Keratinocyte (primary cell): ENCODE results near the gene SMARCA5. TPM values are rescaled to one million over a fixed set of nuclear protein-coding genes. Genes with fewer than 3 reads are reported as not detected.

Source experiments
- DNase-seq: peaks from one replicate; pipeline ENCODE4 v3.0.0-alpha.2; 2011; ENCODE audit warnings: low read depth, missing footprints, low spot score
- FAIRE-seq: peaks from 2 replicates; lab custom pipeline; 2011; peaks lifted over from hg19 to GRCh38; lab: Jason Lieb, UNC
- H2AFZ ChIP-seq: 2 replicates; pipeline ENCODE4 v1.6.0; 2012; ENCODE audit warnings: low read length, control low read depth, inconsistent platforms; ENCODE audit not compliant: control insufficient read depth
- H3K27ac ChIP-seq: 2 replicates; pipeline ENCODE4 v1.5.1; 2011; ENCODE audit warnings: low read length; ENCODE audit not compliant: control insufficient read depth, insufficient read depth
- H3K27me3 ChIP-seq: 3 replicates; pipeline ENCODE4 v1.6.0; 2011; ENCODE audit warnings: low read length; ENCODE audit not compliant: control insufficient read depth, insufficient read depth; ENCODE audit errors: extremely low read depth
- H3K36me3 ChIP-seq, 2 experiments: 2 replicates in 1 of 2; 3 replicates in 1 of 2; pipeline ENCODE4 v1.5.1; 2011; ENCODE audit warnings: low read length in 2 of 2, mild to moderate bottlenecking in 1 of 2; ENCODE audit not compliant: control insufficient read depth in 2 of 2, insufficient read depth in 2 of 2; ENCODE audit errors: extremely low read depth in 1 of 2
- H3K4me1 ChIP-seq: 3 replicates; pipeline ENCODE4 v1.5.1; 2011; ENCODE audit warnings: low read length; ENCODE audit not compliant: control insufficient read depth, insufficient read depth; ENCODE audit errors: extremely low read depth
- H3K4me2 ChIP-seq: 3 replicates; pipeline ENCODE4 v1.6.0; 2011; ENCODE audit warnings: low read depth, low read length; ENCODE audit not compliant: control insufficient read depth, insufficient read depth; ENCODE audit errors: extremely low read depth
- H3K4me3 ChIP-seq, 3 experiments: fragments of 200-600 bp in 1 of 3; sonication (generic) in 1 of 3; 2 replicates in 2 of 3; 3 replicates in 1 of 3; pipeline ENCODE4 v1.5.1; 2011 to 2016; ENCODE audit warnings: low read length in 3 of 3, mild to moderate bottlenecking in 3 of 3, control low read depth in 2 of 3, inconsistent platforms in 1 of 3, low read depth in 1 of 3, mixed read lengths in 1 of 3, mixed run types in 1 of 3, moderate library complexity in 1 of 3; ENCODE audit not compliant: control insufficient read depth in 2 of 3, insufficient read depth in 2 of 3; ENCODE audit errors: extremely low read depth in 1 of 3
- H3K79me2 ChIP-seq: 2 replicates; pipeline ENCODE4 v1.6.0; 2012; ENCODE audit warnings: low read length; ENCODE audit not compliant: control insufficient read depth, insufficient read depth
- H3K9ac ChIP-seq: 3 replicates; pipeline ENCODE4 v1.6.0; 2011; ENCODE audit warnings: low read length; ENCODE audit not compliant: control insufficient read depth, insufficient read depth; ENCODE audit errors: extremely low read depth
- H3K9me1 ChIP-seq: 3 replicates; pipeline ENCODE4 v1.6.0; 2011; ENCODE audit warnings: low read length; ENCODE audit not compliant: control insufficient read depth, insufficient read depth; ENCODE audit errors: extremely low read depth
- H3K9me3 ChIP-seq: 2 replicates; pipeline ENCODE4 v1.5.1; 2012; ENCODE audit warnings: low read depth, low read length; ENCODE audit not compliant: control insufficient read depth
- H4K20me1 ChIP-seq: 3 replicates; pipeline ENCODE4 v1.6.0; 2011; ENCODE audit warnings: low read length; ENCODE audit not compliant: control insufficient read depth, insufficient read depth; ENCODE audit errors: extremely low read depth
- EZH2 ChIP-seq: IDR thresholded peaks from one replicate; pipeline ENCODE4 v1.6.1; 2012; ENCODE audit warnings: inconsistent platforms, mild to moderate bottlenecking, low read length, moderate library complexity
- dilution Hi-C: fragments of 300-500 bp; cut with MboI; formaldehyde crosslinking; loops from one replicate; pipeline ENCODE4 v1.7.0; 2020; ENCODE audit warnings: low sequenced_read_pairs; ENCODE audit not compliant: extremely low pct_ligation_motif_present
- polyA plus RNA-seq, 5 experiments: library from polyadenylated mRNA; depleted of rRNA in 3 of 5; stranded (reverse) in 3 of 5; stranded (forward) in 1 of 5; unstranded in 1 of 5; fragments of >200 nt; gene quantifications; 1 replicate in 1 of 5; 2 replicates in 3 of 5; 3 replicates in 1 of 5; pipeline versions ENCODE4 v1.2.1 to v1.2.3, GENCODE V29; 2011 to 2012; ENCODE audit warnings: missing spikeins in 2 of 5, low read depth in 1 of 5, low replicate concordance in 1 of 5
- TF ChIP-seq, protein P1 (sequence below), 3 experiments: IDR thresholded peaks in 1 of 3; conservative IDR thresholded peaks in 1 of 3; optimal IDR thresholded peaks in 1 of 3; 2 replicates in 2 of 3; 3 replicates in 1 of 3; pipeline versions ENCODE3 to v1.5.1; 2011; ENCODE audit warnings: low read length in 3 of 3, mild to moderate bottlenecking in 3 of 3, moderate library complexity in 2 of 3, control low read depth in 1 of 3, inconsistent platforms in 1 of 3; ENCODE audit not compliant: insufficient read depth in 2 of 3; ENCODE audit errors: extremely low read depth in 1 of 3

The SMARCA5 gene
- polyA plus RNA-seq, 1 donor (not counting 4 experiments of a cell fraction or from before 2014, with no cell fraction given): 24.7 TPM

DNA sequence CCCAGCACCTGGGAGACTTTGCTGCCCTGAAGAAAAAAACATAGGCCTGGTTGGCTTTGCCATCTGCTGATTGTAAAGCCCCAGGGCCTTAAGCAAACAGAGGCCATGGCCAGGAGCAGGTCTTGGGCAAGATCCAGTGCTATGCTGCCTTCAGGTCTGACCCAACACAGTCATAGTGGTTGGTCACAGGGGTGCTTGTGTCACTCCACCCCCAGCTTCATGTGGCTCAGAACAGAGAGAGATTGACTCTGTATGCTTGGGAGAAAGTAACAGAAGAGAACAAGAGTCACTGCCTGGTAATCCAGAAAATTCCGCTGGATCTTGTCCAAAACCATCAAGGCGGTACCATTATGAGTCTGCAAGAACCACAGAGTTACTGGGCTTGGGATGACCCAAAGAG, 24.4 kb upstream of the SMARCA5 start:
- Histone ChIP-seq H3K36me3 (no peaks in the 10 kb centered on the region), H4K20me1 (no peaks in the 10 kb centered on the region), H3K79me2 (no peaks in the 10 kb centered on the region), H3K9ac (no peak overlapping the region), H3K4me1 (no peaks in the 10 kb centered on the region), H3K9me1 (no peaks in the 10 kb centered on the region), H2AFZ (no peak overlapping the region), H3K27ac (no peak overlapping the region), H3K9me3 (no peaks in the 10 kb centered on the region), H3K27me3 (no peaks in the 10 kb centered on the region), H3K4me3 (no peak overlapping the region), H3K4me2 (no peak overlapping the region)
- FAIRE-seq: no peak
- TF ChIP-seq, protein P1, sequence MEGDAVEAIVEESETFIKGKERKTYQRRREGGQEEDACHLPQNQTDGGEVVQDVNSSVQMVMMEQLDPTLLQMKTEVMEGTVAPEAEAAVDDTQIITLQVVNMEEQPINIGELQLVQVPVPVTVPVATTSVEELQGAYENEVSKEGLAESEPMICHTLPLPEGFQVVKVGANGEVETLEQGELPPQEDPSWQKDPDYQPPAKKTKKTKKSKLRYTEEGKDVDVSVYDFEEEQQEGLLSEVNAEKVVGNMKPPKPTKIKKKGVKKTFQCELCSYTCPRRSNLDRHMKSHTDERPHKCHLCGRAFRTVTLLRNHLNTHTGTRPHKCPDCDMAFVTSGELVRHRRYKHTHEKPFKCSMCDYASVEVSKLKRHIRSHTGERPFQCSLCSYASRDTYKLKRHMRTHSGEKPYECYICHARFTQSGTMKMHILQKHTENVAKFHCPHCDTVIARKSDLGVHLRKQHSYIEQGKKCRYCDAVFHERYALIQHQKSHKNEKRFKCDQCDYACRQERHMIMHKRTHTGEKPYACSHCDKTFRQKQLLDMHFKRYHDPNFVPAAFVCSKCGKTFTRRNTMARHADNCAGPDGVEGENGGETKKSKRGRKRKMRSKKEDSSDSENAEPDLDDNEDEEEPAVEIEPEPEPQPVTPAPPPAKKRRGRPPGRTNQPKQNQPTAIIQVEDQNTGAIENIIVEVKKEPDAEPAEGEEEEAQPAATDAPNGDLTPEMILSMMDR (optimal IDR thresholded peaks at IDR 0.05 in 1 of 3, IDR thresholded peaks at IDR 0.05 in 1 of 3, conservative IDR thresholded peaks at IDR 0.05 in 1 of 3; ENCODE audit: extremely low read depth in 1 of 3, insufficient read depth in 2 of 3, low read length in 3 of 3): no peak
- TF ChIP-seq EZH2: no peak
- dilution Hi-C loops: no loop called here
- no peak for DNase-seq

DNA sequence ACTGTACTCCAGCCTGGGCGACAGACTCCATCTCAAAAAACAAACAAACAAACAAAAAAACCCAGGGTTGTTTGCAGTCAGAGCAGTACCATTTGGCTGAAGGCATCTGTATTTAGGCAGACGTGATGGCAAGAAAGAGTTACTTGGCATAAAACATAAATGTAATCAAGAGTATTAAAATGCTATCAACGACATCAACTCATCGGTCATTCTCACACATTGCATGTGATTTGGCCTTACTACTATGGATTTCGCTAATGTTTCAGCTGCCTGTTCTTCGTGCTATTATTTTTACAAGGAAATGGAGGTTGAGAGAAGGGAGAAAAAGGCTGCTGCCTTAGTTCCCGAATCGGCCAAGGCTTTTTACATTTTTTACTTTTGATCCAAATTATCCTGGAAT, 15.5 kb upstream of the SMARCA5 start:
- H3K9me1 ChIP-seq: no peaks in the 10 kb centered on the region
- no peak overlapping the region for H3K9ac ChIP-seq
- no peaks in the 10 kb centered on the region for H3K36me3 ChIP-seq
- H3K79me2 ChIP-seq: no peaks in the 10 kb centered on the region
- H4K20me1 ChIP-seq: no peaks in the 10 kb centered on the region
- no peak for FAIRE-seq
- no peak overlapping the region for H2AFZ ChIP-seq
- TF ChIP-seq EZH2: no peak
- TF ChIP-seq, protein P1 (optimal IDR thresholded peaks at IDR 0.05 in 1 of 3, IDR thresholded peaks at IDR 0.05 in 1 of 3, conservative IDR thresholded peaks at IDR 0.05 in 1 of 3; ENCODE audit: extremely low read depth in 1 of 3, insufficient read depth in 2 of 3, low read length in 3 of 3): no peak
- no peak overlapping the region for H3K27ac ChIP-seq
- no peaks in the 10 kb centered on the region for H3K9me3 ChIP-seq
- H3K4me2 ChIP-seq: no peak overlapping the region
- no peaks in the 10 kb centered on the region for H3K27me3 ChIP-seq
- dilution Hi-C loops: no loop called here
- H3K4me3 ChIP-seq: no peak overlapping the region
- no peaks in the 10 kb centered on the region for H3K4me1 ChIP-seq
- no peak for DNase-seq
